Measurements from ENCODE around the gene PRKD2. TPM values are rescaled to one million over a fixed set of nuclear protein-coding genes. Genes with fewer than 3 reads are reported as not detected.

Gene PRKD2
- total RNA-seq, 1 donor from 2014 or later, result 63.6 TPM

- DNase-seq (ENCODE audit: low read depth), result no peak
- TF ChIP-seq CTCF (IDR thresholded peaks at IDR 0.05; ENCODE audit: insufficient read depth, low read length, poor library complexity, severe bottlenecking), result no peak
- no peaks in the 10 kb centered on the region for H3K36me3 ChIP-seq (ENCODE audit: control insufficient read depth, insufficient read depth, low read length)
- no peak overlapping the region for H3K4me3 ChIP-seq (ENCODE audit: low read depth, low read length)
- peaks cover 25% of the 10 kb centered on the region for H3K27me3 ChIP-seq (ENCODE audit: control insufficient read depth, insufficient read depth, low read length)
Observed at GRCh38 chr19:46659151-46660007, 57.5 kb downstream of the PRKD2 start.

DNA sequence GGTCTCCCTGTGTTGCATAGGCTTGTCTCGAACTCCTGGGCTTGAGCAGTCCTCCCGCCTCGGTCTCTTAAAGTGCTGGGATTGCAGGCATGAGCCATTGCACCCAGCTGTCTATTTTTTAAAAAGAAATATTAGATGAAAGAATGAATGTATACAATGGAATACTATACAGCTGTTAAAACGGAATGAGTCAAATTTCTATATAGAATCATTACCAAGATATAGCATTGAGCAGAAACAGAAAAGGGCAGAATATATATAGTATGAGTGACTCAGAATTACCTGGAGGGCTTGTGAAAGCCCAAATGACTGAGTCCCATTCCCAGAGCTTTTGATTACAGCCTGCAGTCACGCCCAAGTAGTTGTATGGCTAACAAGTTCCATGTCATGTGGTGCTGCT lies 60.4 kb downstream of the PRKD2 start:
- no peak for DNase-seq (ENCODE audit: low read depth)
- no peaks in the 10 kb centered on the region for H3K36me3 ChIP-seq (ENCODE audit: control insufficient read depth, insufficient read depth, low read length)
- H3K27me3 ChIP-seq (ENCODE audit: control insufficient read depth, insufficient read depth, low read length), result peaks cover 33% of the 10 kb centered on the region
- no peak for TF ChIP-seq CTCF (IDR thresholded peaks at IDR 0.05; ENCODE audit: insufficient read depth, low read length, poor library complexity, severe bottlenecking)
- H3K4me3 ChIP-seq (ENCODE audit: low read depth, low read length), result no peak overlapping the region

- no peaks in the 10 kb centered on the region for H3K36me3 ChIP-seq (ENCODE audit: control insufficient read depth, insufficient read depth, low read length)
- no peak for TF ChIP-seq CTCF (IDR thresholded peaks at IDR 0.05; ENCODE audit: insufficient read depth, low read length, poor library complexity, severe bottlenecking)
- no peak overlapping the region for H3K4me3 ChIP-seq (ENCODE audit: low read depth, low read length)
- H3K27me3 ChIP-seq (ENCODE audit: control insufficient read depth, insufficient read depth, low read length), result peaks cover 31% of the 10 kb centered on the region
- no peak for DNase-seq (ENCODE audit: low read depth)
Observed at GRCh38 chr19:46654621-46655152, 62.2 kb downstream of the PRKD2 start.

- H3K4me3 ChIP-seq (ENCODE audit: low read depth, low read length), result no peak overlapping the region
- no peak for DNase-seq (ENCODE audit: low read depth)
- peaks cover 39% of the 10 kb centered on the region for H3K27me3 ChIP-seq (ENCODE audit: control insufficient read depth, insufficient read depth, low read length)
- H3K36me3 ChIP-seq (ENCODE audit: control insufficient read depth, insufficient read depth, low read length), result no peaks in the 10 kb centered on the region
- TF ChIP-seq CTCF (IDR thresholded peaks at IDR 0.05; ENCODE audit: insufficient read depth, low read length, poor library complexity, severe bottlenecking), result no peak
Observed at GRCh38 chr19:46650445-46650844, 66.5 kb downstream of the PRKD2 start.

- H3K4me3 ChIP-seq (ENCODE audit: low read depth, low read length), result no peak overlapping the region
- H3K27me3 ChIP-seq (ENCODE audit: control insufficient read depth, insufficient read depth, low read length), result peaks cover 39% of the 10 kb centered on the region
- no peak for DNase-seq (ENCODE audit: low read depth)
- TF ChIP-seq CTCF (IDR thresholded peaks at IDR 0.05; ENCODE audit: insufficient read depth, low read length, poor library complexity, severe bottlenecking), result no peak
- H3K36me3 ChIP-seq (ENCODE audit: control insufficient read depth, insufficient read depth, low read length), result no peaks in the 10 kb centered on the region
Observed at GRCh38 chr19:46648961-46649960, 67.7 kb downstream of the PRKD2 start.

All from kidney epithelial cell (primary cell).